IgD-negative memory B cell (primary cell): ENCODE measurements around the gene RIN3. TPM values are rescaled to one million over a fixed set of nuclear protein-coding genes. Genes with fewer than 3 reads are reported as not detected.

Experiments
- H3K27ac Mint-ChIP-seq, 3 donors: one replicate each; pipeline ENCODE4 v1.8.0; 2020 to 2022; ENCODE audit warnings: mild to moderate bottlenecking in 3 of 3, mixed read lengths in 3 of 3, moderate library complexity in 1 of 3
- H3K27me3 Mint-ChIP-seq: one replicate; pipeline ENCODE4 v1.8.0; 2021; ENCODE audit warnings: mixed read lengths
- H3K36me3 Mint-ChIP-seq: one replicate; pipeline ENCODE4 v1.8.0; 2020; ENCODE audit warnings: mild to moderate bottlenecking, mixed read lengths
- H3K4me1 Mint-ChIP-seq, 3 donors: one replicate each; pipeline ENCODE4 v1.8.0; 2020 to 2022; ENCODE audit warnings: mixed read lengths in 3 of 3, mild to moderate bottlenecking in 1 of 3
- H3K4me3 Mint-ChIP-seq, 4 donors: one replicate each; pipeline ENCODE4 v1.8.0; 2020 to 2022; ENCODE audit warnings: mild to moderate bottlenecking in 4 of 4, mixed read lengths in 4 of 4, moderate library complexity in 3 of 4
- H3K9me3 Mint-ChIP-seq, 3 donors: one replicate each; pipeline ENCODE4 v1.8.0; 2020 to 2021; ENCODE audit warnings: mixed read lengths in 3 of 3, mild to moderate bottlenecking in 1 of 3
- polyA plus RNA-seq: library from polyadenylated mRNA; unstranded; fragments of 300-500 nt; fragmentation: Illumina TruSeq; gene quantifications from one replicate; pipeline ENCODE4 v1.2.3, GENCODE V29; 2021

Gene RIN3
- polyA plus RNA-seq, 1 donor from 2014 or later: 29.4 TPM

DNA sequence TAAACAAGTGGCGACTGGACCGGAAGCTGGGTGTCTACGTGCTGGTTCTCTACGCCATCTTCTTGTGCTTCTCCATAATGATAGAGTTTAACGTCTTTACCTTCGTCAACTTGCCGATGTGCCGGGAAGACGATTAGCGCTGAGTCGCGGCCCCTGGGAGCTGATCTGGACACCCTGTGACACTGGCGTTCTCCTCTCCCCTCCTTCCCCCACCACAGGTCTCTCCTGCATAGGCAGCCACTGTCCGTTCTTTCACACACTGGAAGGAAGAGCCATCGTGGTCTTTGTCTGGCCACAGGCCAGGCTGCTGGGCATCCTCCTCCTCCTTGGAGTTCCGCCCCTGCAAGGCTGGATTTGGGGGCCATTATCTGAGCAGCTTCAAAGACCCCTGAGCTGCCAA, 20.1 kb upstream of the RIN3 start:
- Mint-ChIP-seq H3K36me3 (no peaks in the 10 kb centered on the region), H3K27ac (peak overlapping the region in 1 of 3 donors; percentile 73), H3K27me3 (peaks cover 8% of the 10 kb centered on the region), H3K4me1 (peaks cover 3 to 5% (median 4%) of the 10 kb centered on the region in 3 donors), H3K9me3 (no peaks in the 10 kb centered on the region), H3K4me3 (no peak overlapping the region)

DNA sequence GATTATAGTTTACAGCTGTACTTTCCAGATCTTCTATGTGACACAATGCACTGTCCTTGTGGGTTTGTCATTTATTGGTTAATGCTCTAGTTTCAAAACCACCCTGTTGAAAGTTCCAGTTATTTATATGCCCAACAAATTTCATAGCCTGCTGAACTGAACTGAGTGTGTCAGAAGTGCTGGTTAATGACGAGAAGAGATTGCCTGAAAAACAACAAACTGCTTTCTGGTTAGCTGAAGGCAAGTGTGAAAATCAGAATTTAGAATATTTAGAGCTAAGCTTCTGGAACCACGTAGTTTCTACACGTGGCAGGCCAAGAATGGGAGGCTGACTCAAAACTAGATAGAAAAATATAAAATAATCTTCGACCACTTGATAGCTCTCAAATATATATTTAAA, 19.1 kb upstream of the RIN3 start:
- Mint-ChIP-seq H3K27ac (no peak overlapping the region), H3K4me1 (peaks cover 3 to 5% (median 4%) of the 10 kb centered on the region in 3 donors)

DNA sequence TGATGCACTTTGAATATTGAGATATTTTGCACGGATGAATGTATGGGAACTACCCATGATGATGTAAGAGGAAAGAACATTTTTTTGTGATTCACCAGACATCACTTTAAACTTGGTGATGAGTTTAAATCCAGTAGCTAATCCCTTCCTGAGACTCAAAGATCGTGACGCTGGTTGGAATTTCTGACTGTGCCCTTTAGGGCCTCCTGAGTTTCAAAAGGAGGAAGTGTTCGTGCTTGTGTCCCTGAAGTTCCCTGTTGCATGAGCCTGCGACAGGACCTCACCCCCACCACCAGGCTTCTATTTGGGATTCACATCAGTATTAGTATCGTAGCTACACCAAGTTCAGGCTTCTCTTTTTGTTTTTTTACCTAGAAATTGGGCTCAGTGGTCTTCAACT, 18.6 kb upstream of the RIN3 start:
- H3K27ac Mint-ChIP-seq: no peak overlapping the region

More for the DNA sequence above, 19.1 kb upstream of the RIN3 start:
- Mint-ChIP-seq H3K27me3 (peaks cover 6% of the 10 kb centered on the region), H3K4me3 (no peak overlapping the region), H3K36me3 (no peaks in the 10 kb centered on the region), H3K9me3 (no peaks in the 10 kb centered on the region)

DNA sequence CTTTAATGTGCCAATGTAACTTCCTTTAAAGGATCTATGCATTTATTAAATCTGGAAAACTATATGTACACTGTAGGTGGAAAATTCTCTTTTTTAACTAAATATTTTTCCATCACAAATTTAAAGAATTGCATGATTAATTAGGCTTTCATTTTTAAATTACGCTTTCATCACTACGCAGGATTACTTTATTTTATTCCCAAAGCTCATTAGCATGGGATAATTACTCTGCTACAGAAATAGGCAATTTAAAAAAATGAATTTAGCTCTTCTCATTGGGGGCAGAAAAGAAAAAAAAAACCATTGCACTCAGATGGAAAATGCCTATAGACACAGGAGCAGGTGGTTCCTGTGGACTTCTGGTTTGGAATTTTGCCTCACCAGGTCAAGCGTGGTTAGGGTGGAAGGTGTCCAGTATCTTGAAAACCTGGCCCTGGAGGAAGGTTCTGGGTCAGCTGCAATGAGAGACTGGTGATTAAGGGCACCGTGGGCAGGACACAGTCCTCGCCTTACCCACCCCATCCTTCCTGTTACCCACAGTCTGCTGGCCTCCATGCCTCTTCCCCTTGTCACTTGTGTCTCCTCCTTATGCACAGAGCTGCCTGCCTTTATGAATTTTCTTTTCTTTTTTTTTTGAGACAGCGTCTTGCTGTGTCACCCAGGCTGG, 17.3 kb upstream of the RIN3 start:
- Mint-ChIP-seq H3K27ac (no peak overlapping the region), H3K4me3 (no peak overlapping the region), H3K9me3 (no peaks in the 10 kb centered on the region)

More for the DNA sequence above, 18.6 kb upstream of the RIN3 start:
- peaks cover 3 to 5% (median 4%) of the 10 kb centered on the region in 3 donors for H3K4me1 Mint-ChIP-seq
- no peaks in the 10 kb centered on the region for H3K9me3 Mint-ChIP-seq
- H3K36me3 Mint-ChIP-seq: no peaks in the 10 kb centered on the region
- no peak overlapping the region for H3K4me3 Mint-ChIP-seq
- peaks cover 3% of the 10 kb centered on the region for H3K27me3 Mint-ChIP-seq

DNA sequence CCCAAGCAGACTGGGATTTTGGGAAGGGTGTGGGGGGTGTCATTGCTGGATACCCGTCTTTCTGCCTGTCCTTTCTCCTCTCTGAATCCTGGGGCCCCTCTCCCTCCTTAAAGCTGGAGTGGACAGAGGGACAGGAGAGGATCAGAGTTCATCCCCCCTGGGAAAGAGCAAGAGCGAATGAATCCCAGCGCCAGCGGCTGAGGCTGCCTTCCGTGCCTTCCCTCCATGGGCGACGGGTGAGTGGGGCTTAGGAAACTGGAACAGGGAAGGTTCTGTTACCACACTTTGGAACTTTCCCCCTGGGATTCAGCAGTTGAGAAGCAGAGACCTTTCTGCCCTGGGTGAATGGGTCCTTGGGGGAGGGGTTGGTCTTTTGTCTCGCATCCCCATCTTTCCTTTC, 16.2 kb upstream of the RIN3 start:
- Mint-ChIP-seq H3K27me3 (peaks cover 3% of the 10 kb centered on the region), H3K4me1 (peaks cover 0 to 3% (median 2%) of the 10 kb centered on the region in 3 donors), H3K4me3 (no peak overlapping the region), H3K27ac (peak overlapping the region in 1 of 3 donors; percentile 7), H3K36me3 (no peaks in the 10 kb centered on the region), H3K9me3 (no peaks in the 10 kb centered on the region)

More for the DNA sequence above, 17.3 kb upstream of the RIN3 start:
- H3K27me3 Mint-ChIP-seq: peaks cover 3% of the 10 kb centered on the region
- no peaks in the 10 kb centered on the region for H3K36me3 Mint-ChIP-seq
- H3K4me1 Mint-ChIP-seq: peaks cover under 1 to 4% (median 3%) of the 10 kb centered on the region in 3 donors

DNA sequence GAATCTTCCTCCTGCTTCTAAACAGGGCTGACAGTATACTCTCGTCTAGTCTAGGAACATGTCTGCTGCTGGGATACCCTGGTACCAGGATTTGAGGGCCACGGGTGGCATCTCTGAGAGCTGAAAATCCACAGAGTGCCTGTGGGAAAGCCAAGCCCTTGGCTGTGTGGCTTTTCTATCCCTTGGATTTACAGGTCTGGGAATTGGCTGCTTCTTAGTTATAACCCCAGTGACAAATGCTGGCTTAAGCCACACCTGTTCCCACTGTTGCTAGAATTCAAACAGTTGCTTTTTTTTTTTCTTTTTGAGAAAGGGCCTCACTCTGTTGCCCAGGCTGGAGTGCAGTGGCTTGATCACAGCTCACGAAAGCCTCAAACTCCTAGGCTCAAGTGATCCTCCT, 14.3 kb upstream of the RIN3 start:
- Mint-ChIP-seq H3K4me3 (no peak overlapping the region), H3K36me3 (no peaks in the 10 kb centered on the region), H3K9me3 (no peaks in the 10 kb centered on the region), H3K27me3 (peaks cover 3% of the 10 kb centered on the region), H3K27ac (no peak overlapping the region), H3K4me1 (peaks cover 2 to 10% (median 5%) of the 10 kb centered on the region in 3 donors)

DNA sequence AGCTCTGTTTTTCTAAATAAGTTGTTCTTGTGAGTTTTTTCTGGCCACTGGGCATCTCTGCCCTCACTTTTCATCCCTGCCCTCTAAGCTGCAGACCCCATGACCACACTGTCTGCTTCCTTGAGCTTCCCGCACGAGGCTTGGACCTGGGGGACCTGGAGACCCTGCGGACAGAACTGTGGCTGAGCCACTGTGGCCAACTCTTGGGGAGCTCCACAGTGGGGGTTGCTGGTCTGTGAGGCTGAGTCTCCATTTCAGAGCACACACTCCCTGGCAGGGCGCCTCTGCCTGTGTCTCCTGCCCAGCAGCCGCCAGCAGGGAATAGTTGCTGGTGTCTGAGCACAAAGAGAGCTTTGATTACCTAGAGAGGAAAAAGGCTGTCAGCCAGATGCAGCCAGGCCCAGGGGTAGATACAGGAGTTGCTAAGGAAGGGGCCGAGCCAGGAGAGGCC, 13.1 kb upstream of the RIN3 start:
- no peaks in the 10 kb centered on the region for H3K9me3 Mint-ChIP-seq
- H3K27ac Mint-ChIP-seq: no peak overlapping the region
- H3K4me3 Mint-ChIP-seq: peak overlapping the region in 1 of 4 donors; percentile 65
- no peaks in the 10 kb centered on the region for H3K36me3 Mint-ChIP-seq
- peaks cover 9 to 18% (median 18%) of the 10 kb centered on the region in 3 donors for H3K4me1 Mint-ChIP-seq
- H3K27me3 Mint-ChIP-seq: peaks cover 4% of the 10 kb centered on the region

DNA sequence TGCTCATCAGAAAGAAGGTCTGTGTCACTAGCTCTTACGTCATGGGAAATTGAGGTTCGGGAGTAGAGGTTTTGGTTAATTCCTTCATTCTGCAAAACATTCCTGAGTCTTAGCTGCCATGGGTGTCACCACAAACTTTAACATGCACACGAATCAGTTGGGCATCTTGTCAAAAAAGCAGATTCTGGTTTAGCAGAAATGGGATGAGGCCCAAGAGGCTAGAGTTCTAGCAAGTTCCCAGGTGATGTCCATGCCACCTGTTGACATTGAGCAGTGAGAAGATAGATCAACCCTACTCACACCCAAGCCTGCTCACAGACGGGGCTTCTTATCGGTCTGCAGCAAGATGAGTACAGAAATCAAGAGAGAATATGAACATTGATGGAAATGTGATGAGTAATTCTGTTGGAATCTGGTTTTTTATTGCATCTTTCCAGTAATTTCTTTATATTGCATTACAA, 11.7 kb upstream of the RIN3 start:
- Mint-ChIP-seq H3K27me3 (peaks cover 4% of the 10 kb centered on the region), H3K4me3 (no peak overlapping the region), H3K27ac (no peak overlapping the region), H3K4me1 (peaks cover 18 to 29% (median 26%) of the 10 kb centered on the region in 3 donors), H3K36me3 (no peaks in the 10 kb centered on the region), H3K9me3 (no peaks in the 10 kb centered on the region)

DNA sequence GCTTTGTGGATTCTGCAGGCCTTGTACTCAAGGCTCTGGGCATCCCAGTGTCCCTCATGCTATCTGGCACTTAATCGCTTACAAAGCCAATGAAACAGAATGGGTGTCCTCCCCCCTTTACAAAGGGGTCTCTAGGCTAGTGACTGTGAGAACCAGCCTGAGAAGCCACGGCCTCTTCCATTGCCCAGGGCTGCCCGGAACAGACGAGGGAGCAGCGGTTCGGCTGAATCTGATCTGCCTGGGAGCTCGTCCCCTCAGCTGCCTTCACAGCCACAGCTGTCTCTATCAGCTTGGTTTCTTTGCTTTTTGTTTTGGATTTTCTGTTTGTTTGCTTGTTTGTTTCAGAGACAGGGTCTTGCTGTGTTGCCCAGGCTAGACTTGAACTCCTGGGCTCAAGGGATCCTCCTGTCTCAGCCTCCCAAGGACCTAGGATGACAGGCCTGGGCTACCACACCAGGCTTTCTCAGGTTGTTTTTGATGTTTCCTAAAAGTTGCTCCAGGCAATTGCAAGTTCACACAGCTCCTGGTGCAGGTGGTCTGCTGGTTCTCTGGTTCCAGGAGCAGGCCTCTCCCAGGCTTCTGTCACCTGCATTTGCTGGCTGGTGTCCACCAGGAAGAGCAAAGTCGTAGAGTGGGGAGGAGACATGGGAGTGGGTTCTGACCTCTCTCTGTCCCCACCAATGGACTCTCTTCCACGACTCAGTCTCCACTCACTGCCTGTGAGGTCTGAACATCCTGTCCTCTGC, 10.9 kb upstream of the RIN3 start:
- Mint-ChIP-seq H3K27ac (no peak overlapping the region), H3K36me3 (no peaks in the 10 kb centered on the region), H3K4me3 (no peak overlapping the region), H3K27me3 (peaks cover 3% of the 10 kb centered on the region), H3K4me1 (peaks cover 23 to 37% (median 32%) of the 10 kb centered on the region in 3 donors), H3K9me3 (no peaks in the 10 kb centered on the region)

DNA sequence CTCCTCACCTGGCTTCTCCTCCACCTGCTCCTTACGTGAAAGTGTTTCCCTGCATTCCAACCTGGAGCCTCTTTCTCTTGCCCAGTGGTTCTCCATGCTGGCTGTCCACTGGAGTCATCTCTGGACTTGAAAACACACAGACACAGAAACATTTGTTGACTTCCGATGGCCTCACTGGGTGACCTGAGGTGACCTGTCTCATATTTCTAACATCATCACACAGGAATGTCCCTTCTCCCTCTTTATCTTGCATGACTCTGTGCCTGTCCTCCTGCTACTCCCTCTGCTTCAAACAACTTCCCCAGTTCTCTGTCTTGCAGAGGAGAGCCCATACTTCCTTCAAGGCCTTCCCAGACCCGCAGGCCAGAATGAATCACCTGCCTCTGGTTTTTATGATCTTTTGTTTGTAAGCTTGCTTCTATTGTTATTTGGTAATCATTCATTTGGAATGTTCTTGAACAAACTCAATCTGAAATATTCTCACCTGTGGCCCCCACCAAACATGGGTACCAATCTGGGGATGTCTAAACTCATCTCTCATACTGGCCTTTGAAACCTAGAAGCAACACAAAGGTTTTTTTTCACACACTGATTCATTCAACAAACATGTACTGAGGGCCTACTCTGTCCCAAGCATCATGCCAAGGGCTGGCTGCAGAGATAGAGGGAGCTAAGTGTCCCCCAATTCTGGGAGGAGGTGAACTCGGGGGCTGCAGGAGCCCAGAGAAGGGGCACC, 9.7 kb upstream of the RIN3 start:
- H3K27me3 Mint-ChIP-seq: peaks cover 2% of the 10 kb centered on the region
- no peak overlapping the region for H3K4me3 Mint-ChIP-seq

DNA sequence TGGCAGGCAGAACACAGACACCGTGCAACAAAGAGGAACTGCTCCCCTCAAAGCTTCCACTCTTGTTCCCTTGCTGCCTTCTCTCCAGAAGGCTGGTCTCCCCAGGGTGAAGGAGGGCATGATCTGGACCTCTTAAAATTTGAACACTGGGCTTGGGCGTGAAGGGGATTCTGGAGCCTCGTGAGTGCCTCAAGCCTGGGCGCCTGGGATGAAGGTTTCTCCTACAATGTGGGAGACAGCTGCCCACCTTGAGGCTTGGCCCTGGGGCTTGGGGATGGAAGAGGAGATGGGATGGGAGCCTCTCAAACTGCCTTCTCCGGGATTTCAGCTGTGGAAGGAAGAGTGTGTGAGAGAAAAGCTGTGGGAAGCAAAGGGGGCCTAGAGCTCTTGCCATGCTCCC, 7.8 kb upstream of the RIN3 start:
- Mint-ChIP-seq H3K27me3 (peaks cover 2% of the 10 kb centered on the region), H3K4me3 (peak overlapping the region in 2 of 4 donors; percentile 39 to 67), H3K27ac (no peak overlapping the region), H3K4me1 (peaks cover 36 to 55% (median 39%) of the 10 kb centered on the region in 3 donors), H3K36me3 (peaks cover 4% of the 10 kb centered on the region), H3K9me3 (no peaks in the 10 kb centered on the region)

More for the DNA sequence above, 9.7 kb upstream of the RIN3 start:
- no peak overlapping the region for H3K27ac Mint-ChIP-seq
- no peaks in the 10 kb centered on the region for H3K9me3 Mint-ChIP-seq
- peaks cover 29 to 46% (median 39%) of the 10 kb centered on the region in 3 donors for H3K4me1 Mint-ChIP-seq
- peaks cover 4% of the 10 kb centered on the region for H3K36me3 Mint-ChIP-seq

DNA sequence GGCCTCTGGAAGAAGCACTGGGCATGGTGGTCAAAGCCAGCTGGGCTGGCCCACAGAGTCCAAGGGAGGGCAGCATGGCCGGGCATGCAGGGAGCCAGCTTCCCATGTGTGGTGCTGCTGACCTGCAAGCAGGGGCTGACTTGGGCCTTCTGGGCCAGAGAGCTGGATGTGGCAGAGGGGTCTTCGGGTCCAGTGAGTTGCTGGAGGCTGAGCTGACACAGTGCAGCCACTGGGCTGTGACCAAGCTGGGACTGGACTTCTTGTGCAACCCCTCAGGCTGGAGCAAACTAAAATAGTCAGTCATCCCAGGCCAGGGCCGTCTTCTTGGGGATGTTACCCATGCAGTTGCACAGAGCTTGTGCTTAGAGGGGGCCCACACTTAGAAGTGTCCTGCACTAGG, 7.3 kb upstream of the RIN3 start:
- Mint-ChIP-seq H3K4me1 (peaks cover 36 to 55% (median 39%) of the 10 kb centered on the region in 3 donors), H3K9me3 (no peaks in the 10 kb centered on the region), H3K27ac (peak overlapping the region in 1 of 3 donors; percentile 0), H3K36me3 (peaks cover 4% of the 10 kb centered on the region), H3K27me3 (peaks cover 2% of the 10 kb centered on the region), H3K4me3 (peak overlapping the region in 1 of 4 donors; percentile 75)

DNA sequence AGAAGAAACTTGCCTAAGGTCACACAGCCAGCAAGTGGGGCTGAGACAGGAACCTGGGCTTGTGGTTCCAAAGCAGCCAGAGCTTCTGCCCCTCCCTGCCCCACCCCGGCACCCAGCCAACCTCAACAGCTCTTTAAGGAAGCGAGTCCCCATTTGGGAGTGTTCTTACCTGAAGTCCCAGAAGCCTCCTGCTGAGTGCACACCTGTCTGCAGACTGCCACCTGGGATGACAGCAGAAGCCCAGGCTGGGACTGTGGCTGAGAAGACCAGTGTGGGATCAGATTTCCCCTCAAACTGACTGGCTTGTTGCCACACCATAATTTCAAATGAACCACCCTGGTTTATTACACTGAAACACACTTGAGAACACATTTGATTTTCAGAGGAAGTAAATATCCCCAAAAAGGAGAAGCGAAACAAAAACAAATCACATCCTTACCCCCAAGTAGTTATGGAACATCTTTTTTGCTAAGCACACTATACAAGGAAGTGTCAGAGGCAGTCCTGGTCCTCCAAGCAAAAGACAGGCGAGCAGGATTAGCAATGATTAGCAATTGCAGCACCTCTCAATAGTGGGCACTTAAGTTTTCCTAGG, 6.3 kb upstream of the RIN3 start:
- H3K36me3 Mint-ChIP-seq: peaks cover 4% of the 10 kb centered on the region
- no peaks in the 10 kb centered on the region for H3K9me3 Mint-ChIP-seq
- H3K4me3 Mint-ChIP-seq: peak overlapping the region; percentile 3 to 36 (median 19)
- peak overlapping the region; percentile 0 to 3 (median 2) for H3K27ac Mint-ChIP-seq
- peaks cover 37 to 56% (median 45%) of the 10 kb centered on the region in 3 donors for H3K4me1 Mint-ChIP-seq
- H3K27me3 Mint-ChIP-seq: peaks cover 2% of the 10 kb centered on the region

DNA sequence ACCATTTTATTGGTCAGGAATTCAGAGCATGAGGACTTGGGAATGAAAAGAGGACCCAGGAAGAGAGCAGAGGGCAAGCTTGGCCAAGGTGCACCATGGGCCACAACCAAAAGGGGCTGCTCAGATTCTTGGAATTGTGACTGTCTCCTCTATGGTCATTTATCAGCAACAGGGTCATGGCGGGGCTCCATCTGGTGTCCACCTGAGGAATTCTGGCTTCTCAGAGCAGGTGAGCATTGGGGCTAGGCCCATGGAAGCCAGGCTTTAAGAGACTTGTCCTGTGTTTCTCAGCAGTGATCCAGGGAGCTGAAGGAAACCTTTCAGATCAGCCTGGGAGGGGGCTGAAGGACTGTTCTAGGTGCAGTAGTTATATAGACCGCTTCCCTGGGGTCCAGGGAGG, 2.6 kb upstream of the RIN3 start:
- peaks cover 4% of the 10 kb centered on the region for H3K36me3 Mint-ChIP-seq
- peak overlapping the region in 1 of 3 donors; percentile 65 for H3K27ac Mint-ChIP-seq
- no peaks in the 10 kb centered on the region for H3K9me3 Mint-ChIP-seq
- no peaks in the 10 kb centered on the region for H3K27me3 Mint-ChIP-seq
- peaks cover 35 to 46% (median 37%) of the 10 kb centered on the region in 3 donors for H3K4me1 Mint-ChIP-seq
- H3K4me3 Mint-ChIP-seq: peak overlapping the region in 2 of 4 donors; percentile 41 to 87
